ENCODE measurements around the gene THOC5.

DNA sequence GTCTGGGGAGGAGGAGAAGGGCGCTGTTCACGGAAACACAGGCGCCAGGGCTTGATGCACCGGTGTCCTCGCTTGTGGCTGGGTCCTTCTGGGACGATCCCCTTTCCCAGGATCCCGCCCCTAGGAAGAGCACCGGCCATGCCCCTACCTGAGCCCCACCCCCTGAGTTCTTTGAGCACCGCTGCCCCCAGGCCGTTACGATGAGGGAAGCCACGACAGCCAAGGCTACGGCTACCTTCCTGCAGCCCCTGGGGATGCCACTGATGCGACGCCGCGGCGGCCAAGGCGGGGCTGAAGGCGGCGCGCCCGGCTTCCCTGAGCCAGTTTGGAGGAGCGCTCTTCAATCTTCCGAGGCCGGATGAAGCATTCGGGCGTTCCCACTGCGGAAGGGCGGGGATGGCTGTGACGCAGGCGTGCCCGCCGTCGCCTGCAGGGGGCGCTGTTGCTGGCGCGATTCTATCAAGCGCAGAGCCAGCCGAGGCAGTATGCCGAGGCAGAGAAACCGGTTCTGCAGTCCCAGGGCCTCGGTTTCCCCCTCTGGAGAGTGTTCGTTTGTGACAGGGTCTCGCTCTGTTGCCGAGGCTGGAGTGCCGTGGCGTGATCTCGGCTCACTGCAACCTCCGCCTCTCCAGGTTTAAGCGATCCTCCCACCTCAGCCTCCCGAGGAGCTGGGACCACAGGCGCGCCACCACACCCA is 83.2 kb downstream of the THOC5 start:
- TF ChIP-seq, protein P1, sequence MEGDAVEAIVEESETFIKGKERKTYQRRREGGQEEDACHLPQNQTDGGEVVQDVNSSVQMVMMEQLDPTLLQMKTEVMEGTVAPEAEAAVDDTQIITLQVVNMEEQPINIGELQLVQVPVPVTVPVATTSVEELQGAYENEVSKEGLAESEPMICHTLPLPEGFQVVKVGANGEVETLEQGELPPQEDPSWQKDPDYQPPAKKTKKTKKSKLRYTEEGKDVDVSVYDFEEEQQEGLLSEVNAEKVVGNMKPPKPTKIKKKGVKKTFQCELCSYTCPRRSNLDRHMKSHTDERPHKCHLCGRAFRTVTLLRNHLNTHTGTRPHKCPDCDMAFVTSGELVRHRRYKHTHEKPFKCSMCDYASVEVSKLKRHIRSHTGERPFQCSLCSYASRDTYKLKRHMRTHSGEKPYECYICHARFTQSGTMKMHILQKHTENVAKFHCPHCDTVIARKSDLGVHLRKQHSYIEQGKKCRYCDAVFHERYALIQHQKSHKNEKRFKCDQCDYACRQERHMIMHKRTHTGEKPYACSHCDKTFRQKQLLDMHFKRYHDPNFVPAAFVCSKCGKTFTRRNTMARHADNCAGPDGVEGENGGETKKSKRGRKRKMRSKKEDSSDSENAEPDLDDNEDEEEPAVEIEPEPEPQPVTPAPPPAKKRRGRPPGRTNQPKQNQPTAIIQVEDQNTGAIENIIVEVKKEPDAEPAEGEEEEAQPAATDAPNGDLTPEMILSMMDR (IDR thresholded peaks at IDR 0.05), result peak; percentile 60 to 79 (median 67)
- no peak for TF ChIP-seq EP300 (IDR thresholded peaks at IDR 0.05)
- no peak for TF ChIP-seq POLR2A (IDR thresholded peaks at IDR 0.05; ENCODE audit: low read depth)
- TF ChIP-seq POLR2AphosphoS5 (IDR thresholded peaks at IDR 0.05), result peak in 1 of 2 donors; percentile 48

Measured in esophagus muscularis mucosa (tissue), 4 donors.